HEK293 (cell line): ENCODE data around the gene TLL2.

Experiments used
- PRDM1 ChIP-seq: fragments of 450-650 bp; formaldehyde crosslinking; IDR thresholded peaks from 2 replicates; pipeline ENCODE4; 2016; ENCODE audit warnings: missing biosample characterization, missing genetic modification characterization
- YY1 ChIP-seq: fragments of 450-650 bp; formaldehyde crosslinking; IDR thresholded peaks from 2 replicates; pipeline ENCODE4 v1.5.1; 2018; ENCODE audit warnings: missing biosample characterization, missing genetic modification characterization
- ZBTB1 ChIP-seq: fragments of 450-650 bp; formaldehyde crosslinking; IDR thresholded peaks from 2 replicates; pipeline ENCODE4 v1.5.1; 2016; ENCODE audit warnings: missing biosample characterization, missing genetic modification characterization
- ZBTB20 ChIP-seq: fragments of 450-650 bp; formaldehyde crosslinking; IDR thresholded peaks from 2 replicates; pipeline ENCODE4 v1.5.1; 2016; ENCODE audit warnings: missing biosample characterization, missing genetic modification characterization
- ZBTB8A ChIP-seq: fragments of 450-650 bp; formaldehyde crosslinking; IDR thresholded peaks from 2 replicates; pipeline ENCODE4 v1.5.1; 2016; ENCODE audit warnings: missing biosample characterization, missing genetic modification characterization
- ZFP41 ChIP-seq: fragments of 450-650 bp; formaldehyde crosslinking; IDR thresholded peaks from 2 replicates; pipeline ENCODE4 v1.5.1; 2016; ENCODE audit warnings: missing biosample characterization, missing genetic modification characterization, borderline replicate concordance
- ZNF114 ChIP-seq: fragments of 450-650 bp; formaldehyde crosslinking; IDR thresholded peaks from 2 replicates; pipeline ENCODE4 v1.5.0; 2017; ENCODE audit warnings: missing biosample characterization, missing genetic modification characterization
- ZNF223 ChIP-seq: fragments of 450-650 bp; formaldehyde crosslinking; IDR thresholded peaks from 2 replicates; pipeline ENCODE4 v1.5.1; 2016; ENCODE audit warnings: missing biosample characterization, missing genetic modification characterization
- ZNF501 ChIP-seq: fragments of 450-650 bp; formaldehyde crosslinking; IDR thresholded peaks from 2 replicates; pipeline ENCODE4 v1.5.1; 2016; ENCODE audit warnings: missing biosample characterization, missing genetic modification characterization
- ZNF555 ChIP-seq: fragments of 450-650 bp; formaldehyde crosslinking; conservative IDR thresholded peaks from 2 replicates; pipeline ENCODE4 v1.5.1; 2017; ENCODE audit warnings: missing biosample characterization, mild to moderate bottlenecking, missing genetic modification characterization, inconsistent platforms
- ZNF624 ChIP-seq: fragments of 450-650 bp; formaldehyde crosslinking; IDR thresholded peaks from 2 replicates; pipeline ENCODE4 v1.5.1; 2017; ENCODE audit warnings: missing biosample characterization, missing genetic modification characterization
- ZNF658 ChIP-seq: fragments of 450-650 bp; formaldehyde crosslinking; IDR thresholded peaks from 2 replicates; pipeline ENCODE4; 2016; ENCODE audit warnings: missing biosample characterization, missing genetic modification characterization
- ZSCAN30 ChIP-seq: fragments of 450-650 bp; IDR thresholded peaks from 2 replicates; pipeline ENCODE4 v1.5.1; 2018; ENCODE audit warnings: missing biosample characterization, mild to moderate bottlenecking, missing genetic modification characterization, moderate library complexity
- TF ChIP-seq, protein P1 (sequence below): fragments of 450-650 bp; formaldehyde crosslinking; IDR thresholded peaks from 2 replicates; pipeline ENCODE4 v1.5.1; 2016; ENCODE audit warnings: missing biosample characterization, missing genetic modification characterization

DNA sequence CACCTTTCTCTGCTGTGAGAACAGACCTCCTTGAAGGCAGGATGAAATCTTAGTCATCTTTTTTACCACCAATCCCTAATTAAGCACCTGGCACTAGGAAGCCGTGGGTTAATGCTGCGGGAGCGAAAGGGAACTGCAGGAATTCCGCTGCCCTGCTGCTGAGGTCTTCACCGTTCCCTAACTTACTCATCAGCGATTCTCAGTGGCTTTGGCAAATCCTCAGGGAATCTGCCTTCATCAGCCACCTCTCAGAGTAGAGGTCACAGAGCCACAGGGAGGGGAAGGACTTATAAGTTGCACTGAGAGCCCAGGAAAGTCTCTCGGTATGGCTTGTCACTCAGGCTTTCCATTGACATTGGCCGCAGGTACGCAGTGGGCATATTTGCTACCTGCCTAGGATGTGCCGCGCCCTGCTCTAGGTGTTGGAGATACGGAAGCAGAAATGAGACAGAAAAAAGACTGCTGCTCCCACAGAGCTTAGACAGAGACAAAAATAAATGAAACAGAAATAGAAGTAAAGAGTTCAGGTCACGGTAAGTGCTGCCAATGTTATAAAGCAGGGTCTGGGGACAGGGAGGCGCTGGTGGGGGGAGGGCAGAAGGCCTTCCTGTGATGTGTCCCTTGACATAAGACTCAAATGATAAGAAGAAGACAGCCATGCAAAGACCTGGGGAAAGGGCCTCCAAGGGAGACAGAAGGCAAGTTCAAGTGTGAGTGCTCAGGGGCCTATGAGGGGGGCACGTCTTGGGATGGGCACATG, 82.3 kb downstream of the TLL2 start:
- TF ChIP-seq, protein P1, sequence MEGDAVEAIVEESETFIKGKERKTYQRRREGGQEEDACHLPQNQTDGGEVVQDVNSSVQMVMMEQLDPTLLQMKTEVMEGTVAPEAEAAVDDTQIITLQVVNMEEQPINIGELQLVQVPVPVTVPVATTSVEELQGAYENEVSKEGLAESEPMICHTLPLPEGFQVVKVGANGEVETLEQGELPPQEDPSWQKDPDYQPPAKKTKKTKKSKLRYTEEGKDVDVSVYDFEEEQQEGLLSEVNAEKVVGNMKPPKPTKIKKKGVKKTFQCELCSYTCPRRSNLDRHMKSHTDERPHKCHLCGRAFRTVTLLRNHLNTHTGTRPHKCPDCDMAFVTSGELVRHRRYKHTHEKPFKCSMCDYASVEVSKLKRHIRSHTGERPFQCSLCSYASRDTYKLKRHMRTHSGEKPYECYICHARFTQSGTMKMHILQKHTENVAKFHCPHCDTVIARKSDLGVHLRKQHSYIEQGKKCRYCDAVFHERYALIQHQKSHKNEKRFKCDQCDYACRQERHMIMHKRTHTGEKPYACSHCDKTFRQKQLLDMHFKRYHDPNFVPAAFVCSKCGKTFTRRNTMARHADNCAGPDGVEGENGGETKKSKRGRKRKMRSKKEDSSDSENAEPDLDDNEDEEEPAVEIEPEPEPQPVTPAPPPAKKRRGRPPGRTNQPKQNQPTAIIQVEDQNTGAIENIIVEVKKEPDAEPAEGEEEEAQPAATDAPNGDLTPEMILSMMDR (tag by site-specific recombination): no peak
- TF ChIP-seq ZNF555 (tag by site-specific recombination) (no peak), ZNF658 (tag by site-specific recombination) (no peak), ZNF624 (tag by site-specific recombination) (no peak), ZFP41 (no peak), ZNF223 (tag by site-specific recombination) (no peak), PRDM1 (no peak), ZBTB20 (tag by site-specific recombination) (no peak), ZBTB8A (no peak), ZNF501 (tag by site-specific recombination) (no peak), ZSCAN30 (tag by site-specific recombination) (no peak), ZNF114 (no peak), YY1 (tag by site-specific recombination) (no peak), ZBTB1 (tag by site-specific recombination) (no peak)
